Endothelial cell of umbilical vein (primary cell): ENCODE results near the gene HECW1. TPM values are rescaled to one million over a fixed set of nuclear protein-coding genes. Genes with fewer than 3 reads are reported as not detected.

Experiments used
- BruUV-seq: library from RNA; stranded (reverse); fragments of 400-500 nt; replicated peaks from 2 replicates; lab custom pipeline; 2021; lab: Mats Ljungman, UMichigan
- CTCF ChIA-PET: fragments of 300-600, 350-600 bp; sonication (Branson Sonifier 250); formaldehyde crosslinking; loops from one replicate; lab custom pipeline; 2021; ENCODE audit warnings: antibody characterized with exemption, inconsistent platforms; lab: Charles Lee
- POLR2A ChIA-PET: fragments of 300-600, 350-600 bp; sonication (Branson Sonifier 250); formaldehyde crosslinking; loops from one replicate; lab custom pipeline; 2021; ENCODE audit warnings: antibody characterized with exemption, inconsistent platforms; lab: Charles Lee
- DNase-seq: peaks from one replicate; pipeline ENCODE4 v3.0.0-alpha.2; 2011; ENCODE audit warnings: low read depth, low spot score
- FAIRE-seq: peaks from 2 replicates; lab custom pipeline; 2011; peaks lifted over from hg19 to GRCh38; lab: Jason Lieb, UNC
- H2AFZ ChIP-seq: 2 replicates; pipeline ENCODE4 v1.6.0; 2012; ENCODE audit warnings: low read depth, low read length, control low read depth, inconsistent platforms
- H3K27ac ChIP-seq: 2 replicates; pipeline ENCODE4 v1.5.1; 2011; ENCODE audit warnings: low read depth, mild to moderate bottlenecking, control low read depth, low read length, moderate library complexity; ENCODE audit not compliant: insufficient read depth
- H3K27me3 ChIP-seq, 2 experiments: 2 replicates each; pipeline versions ENCODE4 v1.6.0 to v1.6.1; 2011; ENCODE audit warnings: low read length in 2 of 2, mixed read lengths in 1 of 2; ENCODE audit not compliant: control insufficient read depth in 2 of 2, insufficient read depth in 2 of 2
- H3K36me3 ChIP-seq, 2 experiments: 2 replicates in 1 of 2; 3 replicates in 1 of 2; pipeline ENCODE4 v1.5.1; 2011; ENCODE audit warnings: low read length in 2 of 2, mild to moderate bottlenecking in 1 of 2, moderate library complexity in 1 of 2; ENCODE audit not compliant: control insufficient read depth in 2 of 2, insufficient read depth in 2 of 2; ENCODE audit errors: extremely low read depth in 1 of 2
- H3K4me1 ChIP-seq: 3 replicates; pipeline ENCODE4 v1.5.1; 2011; ENCODE audit warnings: mild to moderate bottlenecking, low read length; ENCODE audit not compliant: control insufficient read depth, insufficient read depth; ENCODE audit errors: extremely low read depth
- H3K4me2 ChIP-seq: 2 replicates; pipeline ENCODE4 v1.6.1; 2011; ENCODE audit warnings: low read length, control low read depth, mixed read lengths; ENCODE audit not compliant: insufficient read depth
- H3K4me3 ChIP-seq, 3 experiments: fragments of 200-600 bp in 1 of 3; sonication (generic), shearing (Covaris generic) in 1 of 3; replicated peaks in 1 of 3; 2 replicates each; pipeline ENCODE4 v1.5.1; 2011 to 2016; ENCODE audit warnings: control low read depth in 3 of 3, low read length in 3 of 3, mild to moderate bottlenecking in 2 of 3, inconsistent platforms in 1 of 3, low read depth in 1 of 3, moderate library complexity in 1 of 3; ENCODE audit not compliant: insufficient read depth in 1 of 3
- H3K79me2 ChIP-seq: 2 replicates; pipeline ENCODE4 v1.6.0; 2012; ENCODE audit warnings: low read length, inconsistent platforms; ENCODE audit not compliant: control insufficient read depth, insufficient read depth
- H3K9ac ChIP-seq: replicated peaks from 2 replicates; pipeline ENCODE3; 2011; ENCODE audit warnings: low read length, control low read depth; ENCODE audit not compliant: insufficient read depth; ENCODE audit errors: extremely low read depth
- H3K9me1 ChIP-seq: replicated peaks from 3 replicates; pipeline ENCODE4 v1.6.0; 2011; ENCODE audit warnings: mild to moderate bottlenecking, low read length; ENCODE audit not compliant: control insufficient read depth, insufficient read depth; ENCODE audit errors: extremely low read depth
- H3K9me3 ChIP-seq: replicated peaks from 2 replicates; pipeline ENCODE4 v1.5.1; 2012; ENCODE audit warnings: low read length, inconsistent platforms; ENCODE audit not compliant: control insufficient read depth, insufficient read depth
- H4K20me1 ChIP-seq: replicated peaks from 2 replicates; pipeline ENCODE3; 2011; ENCODE audit warnings: mild to moderate bottlenecking, low read length; ENCODE audit not compliant: control insufficient read depth, insufficient read depth; ENCODE audit errors: extremely low read depth
- CTCF ChIP-seq, 2 donors: IDR thresholded peaks; 1 replicate in 1 of 2; 2 replicates in 1 of 2; pipeline ENCODE4 v1.5.1; 2011; ENCODE audit warnings: low read length in 2 of 2, mild to moderate bottlenecking in 2 of 2, moderate library complexity in 2 of 2, control low read depth in 1 of 2, inconsistent platforms in 1 of 2, low read depth in 1 of 2; ENCODE audit not compliant: insufficient read depth in 1 of 2; ENCODE audit errors: extremely low read depth in 1 of 2
- EZH2 ChIP-seq: IDR thresholded peaks from 2 replicates; pipeline ENCODE4 v1.6.1; 2012; ENCODE audit warnings: borderline replicate concordance, low read depth, mild to moderate bottlenecking, moderate library complexity, low read length, inconsistent platforms; ENCODE audit not compliant: severe bottlenecking
- FOS ChIP-seq: IDR thresholded peaks from 2 replicates; pipeline ENCODE4 v1.6.1; 2011; ENCODE audit warnings: mild to moderate bottlenecking, low read length, moderate library complexity, borderline replicate concordance; ENCODE audit not compliant: insufficient read depth
- GATA2 ChIP-seq: IDR thresholded peaks from 2 replicates; pipeline ENCODE4 v1.7.0; 2011; ENCODE audit warnings: low read depth, mild to moderate bottlenecking, moderate library complexity, mixed read lengths, low read length; ENCODE audit not compliant: insufficient read length, insufficient read depth
- JUN ChIP-seq: IDR thresholded peaks from 2 replicates; pipeline ENCODE4 v1.6.1; 2011; ENCODE audit warnings: borderline replicate concordance, low read depth; ENCODE audit not compliant: insufficient read length, insufficient read depth
- MAX ChIP-seq: IDR thresholded peaks from 2 replicates; pipeline ENCODE4 v1.6.1; 2011; ENCODE audit not compliant: insufficient read depth, insufficient read length
- MYC ChIP-seq: IDR thresholded peaks from one replicate; pipeline ENCODE4 v1.6.1; 2011; ENCODE audit warnings: mild to moderate bottlenecking, low read depth, low read length
- POLR2A ChIP-seq: IDR thresholded peaks from 2 replicates; pipeline ENCODE4 v1.6.1; 2012; ENCODE audit warnings: low read depth, mild to moderate bottlenecking, control low read depth, low read length
- POLR2AphosphoS5 ChIP-seq: IDR thresholded peaks from 2 replicates; pipeline ENCODE4 v1.6.1; 2012; ENCODE audit warnings: low read depth, mild to moderate bottlenecking, control low read depth, low read length, moderate library complexity; ENCODE audit not compliant: insufficient read depth
- dilution Hi-C: fragments of 300-500 bp; cut with MboI; formaldehyde crosslinking; loops from one replicate; pipeline ENCODE4 v1.15.0; 2019; ENCODE audit warnings: low sequenced_read_pairs; ENCODE audit not compliant: extremely low pct_ligation_motif_present
- intact Hi-C: fragments of 100-400 bp; cut with micrococcal nuclease; formaldehyde crosslinking; loops from one replicate; pipeline ENCODE4 v1.10.0; 2022
- polyA plus RNA-seq, 4 experiments: library from polyadenylated mRNA; depleted of rRNA in 3 of 4; stranded (reverse) in 3 of 4; unstranded in 1 of 4; fragments of >200 nt; gene quantifications; 2 replicates each; pipeline versions ENCODE4 v1.2.1 to v1.2.3, GENCODE V29; 2011 to 2012; ENCODE audit warnings: missing spikeins in 1 of 4
- total RNA-seq: library from RNA; stranded (reverse); gene quantifications from 2 replicates; pipeline ENCODE4 v1.2.3, GENCODE V29; 2021

The HECW1 gene
- total and polyA plus RNA-seq, 2 donors (not counting 3 experiments of a cell fraction or from before 2014, with no cell fraction given), result not detected

GRCh38 chr7:43540471-43540870 lies 428.0 kb downstream of the HECW1 start:
- DNase-seq, result no peak
- Histone ChIP-seq H3K27me3 (peaks cover 2 to 5% of the 10 kb centered on the region in 2 experiments), H3K9me3 (no peaks in the 10 kb centered on the region), H3K27ac (no peak overlapping the region), H3K9ac (no peak overlapping the region), H3K4me2 (no peak overlapping the region), H3K4me3 (no peak overlapping the region), H3K36me3 (no peaks in the 10 kb centered on the region), H4K20me1 (no peaks in the 10 kb centered on the region), H3K9me1 (no peaks in the 10 kb centered on the region), H2AFZ (no peak overlapping the region), H3K79me2 (no peaks in the 10 kb centered on the region), H3K4me1 (no peaks in the 10 kb centered on the region)
- BruUV-seq, result no TSS peak
- CTCF ChIA-PET, result no interaction called here
- intact Hi-C loops, result no loop called here
- dilution Hi-C loops, result no loop called here
- no peak for TF ChIP-seq MYC
- no peak for TF ChIP-seq POLR2A
- TF ChIP-seq GATA2, result no peak
- TF ChIP-seq POLR2AphosphoS5, result no peak
- no peak for TF ChIP-seq JUN
- TF ChIP-seq EZH2, result no peak
- TF ChIP-seq FOS, result no peak
- no peak for TF ChIP-seq CTCF (IDR thresholded peaks at IDR 0.05; ENCODE audit: extremely low read depth in 1 of 2, insufficient read depth in 1 of 2, low read depth in 1 of 2, low read length in 2 of 2)
- TF ChIP-seq MAX, result no peak
- no peak for FAIRE-seq
- POLR2A ChIA-PET, result no interaction called here
